Measurements from ENCODE around the gene LRTM2. TPM values are rescaled to one million over a fixed set of nuclear protein-coding genes. Genes with fewer than 3 reads are reported as not detected.

Gene LRTM2
- total RNA-seq, 1 experiment from 2014 or later: 0.07 TPM

DNA sequence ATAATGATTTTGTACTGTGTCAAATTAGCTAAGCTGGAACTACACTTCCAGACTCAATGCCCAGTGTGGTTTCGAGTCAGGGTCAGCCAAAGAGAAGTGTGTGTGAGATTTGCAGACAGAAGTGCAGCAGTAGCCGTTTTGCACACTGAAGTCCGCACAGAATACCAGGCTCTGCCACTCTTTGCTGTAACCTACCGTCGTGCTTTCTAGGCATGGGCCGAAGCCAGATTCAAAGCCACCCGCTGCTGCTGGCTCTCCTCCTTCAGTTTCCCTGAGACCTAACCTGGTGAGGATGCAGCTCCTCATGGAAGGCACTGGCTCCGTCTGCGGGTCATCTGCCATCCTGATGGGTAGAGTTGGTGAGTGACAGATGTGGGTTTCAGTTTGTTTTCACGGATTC, 48.8 kb downstream of the LRTM2 start:
- no peaks in the 10 kb centered on the region for H4K20me1 ChIP-seq (ENCODE audit: insufficient read depth)
- intact Hi-C loops (cut with micrococcal nuclease): no loop called here
- no peak overlapping the region for H3K4me2 ChIP-seq (ENCODE audit: low read length)
- no peak overlapping the region for H3K27ac ChIP-seq (ENCODE audit: low read depth, low read length)
- ChIA-PET POLR2A (no interaction called here), CTCF (no interaction called here), RAD21 (ENCODE audit: low non-redundant PET in 1 of 2, low total read pairs in 2 of 2, uncharacterized antibody in 2 of 2, unreplicated experiment in 2 of 2) (no interaction called here)
- H3K4me3 ChIP-seq (replicated peaks in 1 of 2; ENCODE audit: low read depth in 1 of 2, low read length in 2 of 2): no peak overlapping the region
- H3K36me3 ChIP-seq (ENCODE audit: control insufficient read depth in 1 of 2, insufficient read depth in 2 of 2, low read length in 2 of 2): no peaks in the 10 kb centered on the region
- H3K9me2 ChIP-seq (ENCODE audit: insufficient read depth): no peaks in the 10 kb centered on the region
- no peak overlapping the region for H2AFZ ChIP-seq (ENCODE audit: low read depth, low read length, poor library complexity, severe bottlenecking)
- H3K9me3 ChIP-seq (ENCODE audit: control insufficient read depth in 1 of 2, insufficient read depth in 1 of 2, low read depth in 1 of 2, low read length in 2 of 2): no peaks in the 10 kb centered on the region
- no peak for TF ChIP-seq RAD21 (IDR thresholded peaks at IDR 0.05; ENCODE audit: low read depth)
- TF ChIP-seq FOSL1 (IDR thresholded peaks at IDR 0.05; ENCODE audit: low read depth): no peak
- no peak for TF ChIP-seq SP1 (IDR thresholded peaks at IDR 0.05; ENCODE audit: low read depth)
- TF ChIP-seq TCF7L2 (IDR thresholded peaks at IDR 0.05; ENCODE audit: borderline replicate concordance, extremely low read depth, insufficient read depth, insufficient read length): no peak
- TF ChIP-seq EZH2phosphoT487 (IDR thresholded peaks at IDR 0.05; ENCODE audit: borderline replicate concordance): no peak
- no peak for TF ChIP-seq POLR2A (IDR thresholded peaks at IDR 0.05; ENCODE audit: borderline replicate concordance, extremely low read depth, insufficient read depth, insufficient read length)
- TF ChIP-seq JUND (IDR thresholded peaks at IDR 0.05): no peak
- TF ChIP-seq, protein P1, sequence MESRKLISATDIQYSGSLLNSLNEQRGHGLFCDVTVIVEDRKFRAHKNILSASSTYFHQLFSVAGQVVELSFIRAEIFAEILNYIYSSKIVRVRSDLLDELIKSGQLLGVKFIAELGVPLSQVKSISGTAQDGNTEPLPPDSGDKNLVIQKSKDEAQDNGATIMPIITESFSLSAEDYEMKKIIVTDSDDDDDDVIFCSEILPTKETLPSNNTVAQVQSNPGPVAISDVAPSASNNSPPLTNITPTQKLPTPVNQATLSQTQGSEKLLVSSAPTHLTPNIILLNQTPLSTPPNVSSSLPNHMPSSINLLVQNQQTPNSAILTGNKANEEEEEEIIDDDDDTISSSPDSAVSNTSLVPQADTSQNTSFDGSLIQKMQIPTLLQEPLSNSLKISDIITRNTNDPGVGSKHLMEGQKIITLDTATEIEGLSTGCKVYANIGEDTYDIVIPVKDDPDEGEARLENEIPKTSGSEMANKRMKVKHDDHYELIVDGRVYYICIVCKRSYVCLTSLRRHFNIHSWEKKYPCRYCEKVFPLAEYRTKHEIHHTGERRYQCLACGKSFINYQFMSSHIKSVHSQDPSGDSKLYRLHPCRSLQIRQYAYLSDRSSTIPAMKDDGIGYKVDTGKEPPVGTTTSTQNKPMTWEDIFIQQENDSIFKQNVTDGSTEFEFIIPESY (IDR thresholded peaks at IDR 0.05; ENCODE audit: extremely low read depth, insufficient replicate concordance, low read length): no peak
- TF ChIP-seq ZNF274 (IDR thresholded peaks at IDR 0.05; ENCODE audit: low read depth, low read length): no peak
- TF ChIP-seq REST (IDR thresholded peaks at IDR 0.05; ENCODE audit: low read depth): no peak
- TF ChIP-seq POLR2AphosphoS5 (IDR thresholded peaks at IDR 0.05; ENCODE audit: low read depth, low read length): no peak
- no peak for TF ChIP-seq CEBPB (IDR thresholded peaks at IDR 0.05; ENCODE audit: low read depth)
- no peak for TF ChIP-seq ZFX (IDR thresholded peaks at IDR 0.05)
- TF ChIP-seq, protein P2, sequence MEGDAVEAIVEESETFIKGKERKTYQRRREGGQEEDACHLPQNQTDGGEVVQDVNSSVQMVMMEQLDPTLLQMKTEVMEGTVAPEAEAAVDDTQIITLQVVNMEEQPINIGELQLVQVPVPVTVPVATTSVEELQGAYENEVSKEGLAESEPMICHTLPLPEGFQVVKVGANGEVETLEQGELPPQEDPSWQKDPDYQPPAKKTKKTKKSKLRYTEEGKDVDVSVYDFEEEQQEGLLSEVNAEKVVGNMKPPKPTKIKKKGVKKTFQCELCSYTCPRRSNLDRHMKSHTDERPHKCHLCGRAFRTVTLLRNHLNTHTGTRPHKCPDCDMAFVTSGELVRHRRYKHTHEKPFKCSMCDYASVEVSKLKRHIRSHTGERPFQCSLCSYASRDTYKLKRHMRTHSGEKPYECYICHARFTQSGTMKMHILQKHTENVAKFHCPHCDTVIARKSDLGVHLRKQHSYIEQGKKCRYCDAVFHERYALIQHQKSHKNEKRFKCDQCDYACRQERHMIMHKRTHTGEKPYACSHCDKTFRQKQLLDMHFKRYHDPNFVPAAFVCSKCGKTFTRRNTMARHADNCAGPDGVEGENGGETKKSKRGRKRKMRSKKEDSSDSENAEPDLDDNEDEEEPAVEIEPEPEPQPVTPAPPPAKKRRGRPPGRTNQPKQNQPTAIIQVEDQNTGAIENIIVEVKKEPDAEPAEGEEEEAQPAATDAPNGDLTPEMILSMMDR (IDR thresholded peaks at IDR 0.05 in 2 of 3, conservative IDR thresholded peaks at IDR 0.05 in 1 of 3; ENCODE audit: borderline replicate concordance in 1 of 3, insufficient read depth in 1 of 3, low read depth in 2 of 3, low read length in 2 of 3): no peak
- H3K9ac ChIP-seq (ENCODE audit: low read length): no peak overlapping the region
- no peak for ATAC-seq
- DNase-seq (ENCODE audit: low read depth, low spot score): no peak
- no peaks in the 10 kb centered on the region for H3K4me1 ChIP-seq (ENCODE audit: control insufficient read depth in 1 of 2, insufficient read depth in 2 of 2, low read length in 2 of 2)
- peaks cover 1% of the 10 kb centered on the region; the same call in 1 of the 2 replicates for H3K27me3 ChIP-seq (ENCODE audit: insufficient read depth, low read length)
- BruUV-seq (replicated peaks): no TSS peak
- H3K79me2 ChIP-seq (ENCODE audit: insufficient read depth, low read length): no peaks in the 10 kb centered on the region
